ENCODE data around the gene SNAP23.

The SNAP23 gene

GRCh38 chr15:42575188-42576039, 80.0 kb downstream of the SNAP23 start, which contains the start of gene STARD9:
TSS of gene STARD9 (plus strand) at chr15:42575606. CDS start at chr15:42575716, 110 bp downstream.
- Mint-ChIP-seq H3K4me3 (peak within 1 kb of the TSS; percentile 88), H3K27ac (peak within 1 kb of the TSS; percentile 75), H3K4me1 (ENCODE audit: low read depth) (peaks cover 26% of the 10 kb centered on the region), H3K27me3 (ENCODE audit: low read depth) (peaks cover 30% of the 10 kb centered on the region), H3K36me3 (ENCODE audit: low read depth) (peaks cover 6% of the 10 kb centered on the region), H3K9me3 (no peaks in the 10 kb centered on the region)

- H3K27ac Mint-ChIP-seq: peak overlapping the region; percentile 74
- H3K36me3 Mint-ChIP-seq (ENCODE audit: low read depth): peaks cover 6% of the 10 kb centered on the region
- no peaks in the 10 kb centered on the region for H3K9me3 Mint-ChIP-seq
- H3K4me1 Mint-ChIP-seq (ENCODE audit: low read depth): peaks cover 31% of the 10 kb centered on the region
- peak overlapping the region; percentile 88 for H3K4me3 Mint-ChIP-seq
- H3K27me3 Mint-ChIP-seq (ENCODE audit: low read depth): peaks cover 33% of the 10 kb centered on the region
These were observed 80.7 kb downstream of the SNAP23 start for GRCh38 chr15:42576040-42576594.

GRCh38 chr15:42576776-42577175, 81.3 kb downstream of the SNAP23 start:
- Mint-ChIP-seq H3K9me3 (no peaks in the 10 kb centered on the region), H3K36me3 (ENCODE audit: low read depth) (peaks cover 6% of the 10 kb centered on the region), H3K27me3 (ENCODE audit: low read depth) (peaks cover 33% of the 10 kb centered on the region), H3K27ac (no peak overlapping the region), H3K4me1 (ENCODE audit: low read depth) (peaks cover 35% of the 10 kb centered on the region), H3K4me3 (peak overlapping the region; percentile 88)

- H3K27ac Mint-ChIP-seq: peak overlapping the region; percentile 37
- H3K4me1 Mint-ChIP-seq (ENCODE audit: low read depth): peaks cover 40% of the 10 kb centered on the region
- peaks cover 33% of the 10 kb centered on the region for H3K27me3 Mint-ChIP-seq (ENCODE audit: low read depth)
- peak overlapping the region; percentile 54 for H3K4me3 Mint-ChIP-seq
- no peaks in the 10 kb centered on the region for H3K9me3 Mint-ChIP-seq
- H3K36me3 Mint-ChIP-seq (ENCODE audit: low read depth): peaks cover 6% of the 10 kb centered on the region
These were observed 82.1 kb downstream of the SNAP23 start for GRCh38 chr15:42577514-42578031.

- Mint-ChIP-seq H3K36me3 (ENCODE audit: low read depth) (peaks cover 6% of the 10 kb centered on the region), H3K9me3 (no peaks in the 10 kb centered on the region), H3K27me3 (ENCODE audit: low read depth) (peaks cover 33% of the 10 kb centered on the region), H3K27ac (no peak overlapping the region), H3K4me3 (no peak overlapping the region), H3K4me1 (ENCODE audit: low read depth) (peaks cover 40% of the 10 kb centered on the region)
These were observed 83.6 kb downstream of the SNAP23 start for GRCh38 chr15:42578984-42579537.

GRCh38 chr15:42581272-42581730, 85.9 kb downstream of the SNAP23 start:
- Mint-ChIP-seq H3K4me1 (ENCODE audit: low read depth) (peaks cover 31% of the 10 kb centered on the region), H3K4me3 (peak overlapping the region; percentile 90), H3K36me3 (ENCODE audit: low read depth) (peaks cover 6% of the 10 kb centered on the region), H3K27me3 (ENCODE audit: low read depth) (peaks cover 31% of the 10 kb centered on the region), H3K27ac (peak overlapping the region; percentile 92), H3K9me3 (no peaks in the 10 kb centered on the region)
